ENCODE results near the gene AXIN1.
"Not testable (repeated sequence)": the region's sequence is repeated elsewhere in the genome, so short reads cannot be mapped to it uniquely, and the experiment has no call there.

The AXIN1 gene

GRCh38 chr16:352547-353403 is at the start of gene AXIN1:
AXIN1 (minus strand) TSS chr16:352723; CDS start chr16:347025, 5,698 bp downstream.
- DNase-seq, result peak; percentile 95

GRCh38 chr16:401468-402348 is 49.2 kb upstream of the AXIN1 start, which contains the start of gene DECR2:
DECR2 (plus strand) TSS chr16:401885; CDS start chr16:401964, 79 bp downstream.
- DNase-seq, result peak; percentile 54

- no peak for DNase-seq
These were observed 47.6 kb upstream of the AXIN1 start for GRCh38 chr16:400061-400591.

GRCh38 chr16:399340-400019 is 47.0 kb upstream of the AXIN1 start:
- DNase-seq, result no peak

- DNase-seq, result no peak
These were observed 46.2 kb upstream of the AXIN1 start for GRCh38 chr16:398561-399339.

- DNase-seq, result no peak
These were observed 45.3 kb upstream of the AXIN1 start for GRCh38 chr16:397736-398332.

GRCh38 chr16:397135-397661 is 44.7 kb upstream of the AXIN1 start, which contains the start of gene NME4:
NME4 (plus strand) TSS chr16:397199; CDS start chr16:397223, 24 bp downstream.
- no peak for DNase-seq

GRCh38 chr16:396605-397004 is 44.1 kb upstream of the AXIN1 start:
- DNase-seq, result no peak

- DNase-seq, result peak; percentile 20
These were observed 43.7 kb upstream of the AXIN1 start for GRCh38 chr16:396199-396598.

- DNase-seq, result no peak
These were observed 40.0 kb upstream of the AXIN1 start for GRCh38 chr16:392450-393030.

- DNase-seq, result no peak
These were observed 39.4 kb upstream of the AXIN1 start for GRCh38 chr16:391885-392335.

GRCh38 chr16:389352-389751 is 36.8 kb upstream of the AXIN1 start:
- DNase-seq, result no peak

- not testable (repeated sequence) for DNase-seq
These were observed 35.5 kb upstream of the AXIN1 start for GRCh38 chr16:387761-388666.

- DNase-seq, result no peak
These were observed 34.2 kb upstream of the AXIN1 start for GRCh38 chr16:386641-387156.

- DNase-seq, result no peak
These were observed 31.0 kb upstream of the AXIN1 start for GRCh38 chr16:383326-384051.

- DNase-seq, result no peak
These were observed 29.5 kb upstream of the AXIN1 start, which contains the start of gene PGAP6 for GRCh38 chr16:381789-382717. PGAP6 (minus strand) TSS chr16:381978; CDS start chr16:381821, 157 bp downstream.
